Hepatocyte (in vitro differentiated cells): Measurements from ENCODE around the gene XBP1. TPM values are rescaled to one million over a fixed set of nuclear protein-coding genes. Genes with fewer than 3 reads are reported as not detected.
"Not testable (repeated sequence)": the region's sequence is repeated elsewhere in the genome, so short reads cannot be mapped to it uniquely, and the experiment has no call there.

ENCODE experiments used
- DNase-seq: peaks from one replicate; pipeline ENCODE4 v3.0.0-alpha.2; 2016; ENCODE audit warnings: low spot score
- H2AFZ ChIP-seq: fragments of 200-600 bp; sonication (generic); 2 replicates; pipeline ENCODE4 v1.6.0; 2016; ENCODE audit warnings: antibody characterized with exemption, mild to moderate bottlenecking
- H3K27ac ChIP-seq: fragments of 200-600 bp; sonication (generic); 2 replicates; pipeline ENCODE4 v1.5.1; 2016; ENCODE audit warnings: mild to moderate bottlenecking
- H3K27me3 ChIP-seq: fragments of 200-600 bp; sonication (generic); 2 replicates; pipeline ENCODE4 v1.6.1; 2016
- H3K36me3 ChIP-seq: fragments of 200-600 bp; sonication (generic); replicated peaks from 2 replicates; pipeline ENCODE4 v1.5.1; 2016; ENCODE audit warnings: low read depth; ENCODE audit not compliant: insufficient read depth
- H3K4me1 ChIP-seq: fragments of 200-600 bp; sonication (generic); 2 replicates; pipeline ENCODE4 v1.5.1; 2016; ENCODE audit warnings: mild to moderate bottlenecking, moderate library complexity; ENCODE audit not compliant: insufficient read depth
- H3K4me2 ChIP-seq: fragments of 200-600 bp; sonication (generic); 2 replicates; pipeline ENCODE4 v1.6.0; 2016
- H3K4me3 ChIP-seq: fragments of 200-600 bp; sonication (generic); 2 replicates; pipeline ENCODE4 v1.5.1; 2016; ENCODE audit warnings: mild to moderate bottlenecking
- H3K79me2 ChIP-seq: fragments of 200-600 bp; sonication (generic); 2 replicates; pipeline ENCODE4 v1.6.0; 2017; ENCODE audit warnings: mild to moderate bottlenecking
- H3K9me2 ChIP-seq: fragments of 200-600 bp; sonication (generic); replicated peaks from 2 replicates; pipeline ENCODE4 v1.6.0; 2017; ENCODE audit warnings: mild to moderate bottlenecking; ENCODE audit not compliant: insufficient read depth
- H3K9me3 ChIP-seq: fragments of 200-600 bp; sonication (generic); 2 replicates; pipeline ENCODE4 v1.5.1; 2016; ENCODE audit warnings: low read depth, mild to moderate bottlenecking
- H4K20me1 ChIP-seq: fragments of 200-600 bp; sonication (generic); 2 replicates; pipeline ENCODE4 v1.6.0; 2016; ENCODE audit warnings: mild to moderate bottlenecking; ENCODE audit not compliant: insufficient read depth, poor library complexity, severe bottlenecking
- CTCF ChIP-seq: fragments of 200-600 bp; sonication (generic); IDR thresholded peaks from 2 replicates; pipeline ENCODE4 v1.5.1; 2016; ENCODE audit warnings: antibody characterized with exemption, mild to moderate bottlenecking; ENCODE audit not compliant: poor library complexity
- EZH2 ChIP-seq: fragments of 200-600 bp; sonication (generic); IDR thresholded peaks from 2 replicates; pipeline ENCODE4 v1.6.1; 2016; ENCODE audit warnings: antibody characterized with exemption, mild to moderate bottlenecking, borderline replicate concordance
- EZH2phosphoT487 ChIP-seq: fragments of 200-600 bp; sonication (generic); IDR thresholded peaks from one replicate; pipeline ENCODE4 v1.6.1; 2018; ENCODE audit warnings: antibody characterized with exemption, mild to moderate bottlenecking, low read depth, moderate library complexity; ENCODE audit not compliant: unreplicated experiment, severe bottlenecking
- WGBS: methylation state at CpG from one replicate; pipeline ENCODE4 v1.1.6; 2016; ENCODE audit warnings: low lambda C conversion rate; ENCODE audit errors: missing lambda C conversion rate; 5-methylcytosine and 5-hydroxymethylcytosine counted together
- polyA plus RNA-seq: library from polyadenylated mRNA; unstranded; fragments of >200 nt; fragmentation: Nextera tagmentation; extraction: Ambion mirVana; gene quantifications from 2 replicates; pipeline ENCODE4 v1.2.1, GENCODE V29; 2016
- total RNA-seq: library from RNA; depleted of rRNA; stranded (reverse); fragments of >200 nt; gene quantifications from 2 replicates; pipeline ENCODE4 v1.2.3, GENCODE V29; 2014

Gene XBP1
- total and polyA plus RNA-seq, 2 experiments from 2014 or later = 351 to 376 TPM

GRCh38 chr22:28766628-28767027 is 33.7 kb downstream of the XBP1 start:
- no peaks in the 10 kb centered on the region for H3K9me2 ChIP-seq
- H3K79me2 ChIP-seq = no peaks in the 10 kb centered on the region
- H3K27me3 ChIP-seq = no peaks in the 10 kb centered on the region
- H3K36me3 ChIP-seq = no peaks in the 10 kb centered on the region
- no peak for DNase-seq
- H3K27ac ChIP-seq = no peak overlapping the region
- H2AFZ ChIP-seq = no peak overlapping the region
- no peak overlapping the region for H3K4me3 ChIP-seq
- no peak overlapping the region for H3K4me2 ChIP-seq
- no peaks in the 10 kb centered on the region for H4K20me1 ChIP-seq
- H3K9me3 ChIP-seq = no peaks in the 10 kb centered on the region
- 93% methylated on average over 3 of the region's 3 CpGs for WGBS
- TF ChIP-seq CTCF = no peak
- TF ChIP-seq EZH2 = no peak
- TF ChIP-seq EZH2phosphoT487 = no peak
- no peaks in the 10 kb centered on the region for H3K4me1 ChIP-seq

DNA sequence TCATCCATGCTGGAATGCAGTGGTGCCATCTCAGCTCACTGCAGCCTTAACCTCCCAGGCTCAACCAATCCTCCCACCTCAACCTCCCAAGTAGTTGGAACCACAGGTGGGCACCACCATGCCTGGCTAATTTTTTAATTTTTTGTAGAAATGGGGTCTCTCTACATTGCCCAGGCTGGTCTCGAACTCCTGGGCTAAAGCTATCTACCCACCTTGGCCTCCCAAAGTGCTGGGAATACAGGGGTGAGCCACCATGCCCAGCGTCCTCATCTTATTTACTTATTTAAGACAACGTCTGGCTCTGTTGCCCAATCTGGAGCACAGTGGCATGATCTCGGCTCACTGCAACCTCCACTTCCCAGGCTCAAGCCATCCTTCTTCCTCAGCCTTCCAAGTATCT is 38.4 kb downstream of the XBP1 start:
- H3K4me3 ChIP-seq = not testable (repeated sequence)

DNA sequence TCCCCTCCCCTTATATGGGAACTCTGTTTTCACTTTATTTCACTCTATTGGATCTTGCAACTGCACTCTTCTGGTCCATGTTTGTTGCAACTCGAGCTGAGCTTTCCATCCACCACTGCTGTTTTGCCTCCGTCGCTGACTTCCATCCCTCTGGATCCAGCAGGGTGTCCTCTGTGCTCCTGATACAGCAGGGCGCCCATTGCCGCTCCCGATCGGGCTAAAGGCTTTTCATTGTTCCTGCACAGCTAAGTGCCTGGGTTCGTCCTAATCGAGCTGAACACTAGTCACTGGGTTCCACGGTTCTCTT is 39.0 kb downstream of the XBP1 start:
- Histone ChIP-seq H3K79me2 (no peaks in the 10 kb centered on the region), H3K4me3 (no peak overlapping the region), H3K4me1 (no peaks in the 10 kb centered on the region), H3K4me2 (no peak overlapping the region), H3K36me3 (no peaks in the 10 kb centered on the region), H3K9me2 (no peaks in the 10 kb centered on the region), H2AFZ (no peak overlapping the region), H3K9me3 (no peaks in the 10 kb centered on the region), H4K20me1 (no peaks in the 10 kb centered on the region), H3K27ac (no peak overlapping the region), H3K27me3 (no peaks in the 10 kb centered on the region)
- no peak for DNase-seq
- WGBS = 95% methylated on average over 10 of the region's 10 CpGs
- no peak for TF ChIP-seq EZH2
- no peak for TF ChIP-seq EZH2phosphoT487
- no peak for TF ChIP-seq CTCF

More for the DNA sequence above, 38.4 kb downstream of the XBP1 start:
- not testable (repeated sequence) for H2AFZ ChIP-seq, H3K27me3 ChIP-seq, H3K9me2 ChIP-seq, H3K4me2 ChIP-seq, H3K9me3 ChIP-seq, H4K20me1 ChIP-seq, DNase-seq, H3K4me1 ChIP-seq, H3K79me2 ChIP-seq, H3K27ac ChIP-seq, H3K36me3 ChIP-seq
- 91% methylated on average over 4 of the region's 4 CpGs for WGBS

DNA sequence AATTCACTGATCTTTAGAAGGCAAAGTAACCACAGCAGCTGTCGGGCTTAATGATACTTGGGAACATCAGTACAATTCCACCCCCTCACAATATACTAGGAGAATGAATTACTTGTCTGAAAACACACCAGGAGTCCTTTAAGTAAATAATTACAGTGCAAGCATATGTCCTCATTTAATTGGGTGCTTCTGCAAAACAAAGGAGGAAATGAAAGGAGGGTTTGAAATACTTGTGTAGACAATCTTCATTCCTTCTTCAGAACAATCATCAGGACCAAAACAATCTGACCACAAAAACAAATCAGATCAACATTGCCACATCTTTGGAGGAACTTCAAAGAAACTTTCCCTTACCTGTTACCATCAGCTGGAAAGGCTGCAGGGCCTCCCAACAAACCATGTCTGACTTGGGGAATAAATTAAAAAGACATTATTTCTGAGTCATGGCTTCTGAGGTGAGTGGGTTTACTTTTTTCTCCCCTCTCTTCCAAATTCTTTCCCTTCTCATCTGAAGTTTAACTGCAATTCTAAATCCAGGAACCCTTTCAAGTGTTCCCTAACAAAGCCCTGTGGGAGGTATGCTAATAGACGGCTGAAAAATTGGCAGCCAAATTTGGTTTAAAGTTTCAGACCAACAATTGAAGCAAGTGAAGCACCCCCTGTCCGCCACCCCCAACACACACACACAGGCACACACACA is 40.4 kb downstream of the XBP1 start:
- WGBS = 48% methylated on average over 3 of the region's 3 CpGs
- H3K27ac ChIP-seq = peak overlapping the region; percentile 13
- DNase-seq = no peak

DNA sequence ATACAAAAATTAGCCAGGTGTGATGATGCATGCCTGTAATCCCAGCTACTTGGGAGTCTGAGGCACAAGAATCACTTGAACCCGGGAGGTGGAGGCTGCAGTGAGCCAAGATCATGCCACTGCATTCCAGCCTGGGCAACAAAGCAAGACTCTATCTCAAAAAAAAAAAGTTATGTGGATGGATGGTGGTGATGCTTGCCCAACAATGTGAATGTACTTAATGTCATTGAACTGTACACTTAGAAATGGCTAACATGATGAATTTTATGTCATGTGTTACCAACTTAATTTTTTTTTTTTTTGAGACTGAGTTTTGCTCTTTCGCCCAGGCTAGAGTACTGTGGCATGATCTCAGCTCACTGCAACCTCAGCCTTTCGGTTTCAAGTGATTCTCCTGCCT is 45.9 kb downstream of the XBP1 start:
- not testable (repeated sequence) for DNase-seq, H3K27ac ChIP-seq, H3K79me2 ChIP-seq, H3K36me3 ChIP-seq, H2AFZ ChIP-seq, H3K9me3 ChIP-seq, H3K4me2 ChIP-seq, H3K27me3 ChIP-seq, H3K4me3 ChIP-seq, H3K9me2 ChIP-seq, H3K4me1 ChIP-seq, H4K20me1 ChIP-seq
- WGBS = 95% methylated on average over 3 of the region's 3 CpGs

More for the DNA sequence above, 40.4 kb downstream of the XBP1 start:
- Histone ChIP-seq H3K4me1 (no peaks in the 10 kb centered on the region), H3K4me2 (peak overlapping the region; percentile 5), H4K20me1 (no peaks in the 10 kb centered on the region), H3K27me3 (no peaks in the 10 kb centered on the region), H3K4me3 (no peak overlapping the region), H3K9me2 (no peaks in the 10 kb centered on the region), H3K36me3 (no peaks in the 10 kb centered on the region), H2AFZ (no peak overlapping the region), H3K79me2 (no peaks in the 10 kb centered on the region), H3K9me3 (no peaks in the 10 kb centered on the region)
- no peak for TF ChIP-seq EZH2
